ENCODE measurements around the gene ZFAND3.

ZFAND3 gene, protein sequence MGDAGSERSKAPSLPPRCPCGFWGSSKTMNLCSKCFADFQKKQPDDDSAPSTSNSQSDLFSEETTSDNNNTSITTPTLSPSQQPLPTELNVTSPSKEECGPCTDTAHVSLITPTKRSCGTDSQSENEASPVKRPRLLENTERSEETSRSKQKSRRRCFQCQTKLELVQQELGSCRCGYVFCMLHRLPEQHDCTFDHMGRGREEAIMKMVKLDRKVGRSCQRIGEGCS

GRCh38 chr6:37819177-37819801 is at the start of gene ZFAND3:
TSS of gene ZFAND3 (plus strand) at chr6:37819727. CDS start at chr6:37819946, 219 bp downstream.
- peak; percentile 72 for DNase-seq

GRCh38 chr6:37774028-37774680 is 45.4 kb upstream of the ZFAND3 start:
- DNase-seq, result no peak

DNA sequence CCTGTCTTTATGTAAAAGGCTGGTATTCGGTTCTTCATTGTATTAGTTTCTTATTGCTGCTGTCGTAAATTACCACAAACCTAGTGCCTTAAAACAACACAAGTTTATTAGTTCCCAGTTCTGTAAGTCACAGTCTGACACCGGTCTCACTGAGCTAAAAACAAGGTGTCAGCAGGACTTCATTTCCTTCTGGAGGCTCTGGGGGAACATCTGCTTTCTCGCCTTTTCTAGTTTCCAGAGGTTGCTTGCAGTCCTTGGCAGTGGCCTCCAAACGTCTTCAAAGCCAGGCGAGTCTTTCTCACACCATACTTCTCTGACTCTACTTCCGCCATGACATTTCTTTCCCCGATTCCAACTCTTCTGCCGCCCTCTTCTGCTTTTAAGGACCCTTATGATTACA is 43.0 kb upstream of the ZFAND3 start:
- no peak for DNase-seq

DNA sequence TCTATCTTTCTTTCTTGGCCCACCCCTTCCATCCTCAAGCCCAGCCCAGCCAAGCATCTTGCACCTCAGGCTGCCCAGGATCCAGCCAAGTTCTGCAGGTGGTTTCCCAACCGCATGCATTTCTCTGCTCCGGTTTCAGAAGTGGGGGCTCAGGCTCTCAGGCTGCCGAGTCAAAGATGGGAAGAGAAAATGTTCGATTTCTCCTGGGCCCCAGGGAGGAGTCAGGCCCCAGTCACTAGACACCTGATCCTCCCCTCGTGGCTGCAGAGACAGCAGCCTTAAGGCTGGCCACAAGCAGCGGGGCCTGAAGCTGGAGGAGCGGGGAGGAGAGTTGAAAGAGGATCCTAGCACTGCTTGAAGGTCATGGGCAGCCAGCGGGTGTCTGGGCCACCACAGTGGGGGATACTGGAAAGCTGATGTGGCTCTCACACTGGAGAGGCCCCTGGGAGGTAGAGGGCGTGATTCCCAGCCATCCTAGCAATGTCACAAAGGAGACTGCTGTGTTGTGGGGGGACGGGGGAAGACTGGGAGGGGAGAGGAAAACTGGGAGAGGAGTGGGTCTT is 42.2 kb upstream of the ZFAND3 start:
- no peak for DNase-seq

- no peak for DNase-seq
Observed at GRCh38 chr6:37779111-37779800, 40.3 kb upstream of the ZFAND3 start.

DNA sequence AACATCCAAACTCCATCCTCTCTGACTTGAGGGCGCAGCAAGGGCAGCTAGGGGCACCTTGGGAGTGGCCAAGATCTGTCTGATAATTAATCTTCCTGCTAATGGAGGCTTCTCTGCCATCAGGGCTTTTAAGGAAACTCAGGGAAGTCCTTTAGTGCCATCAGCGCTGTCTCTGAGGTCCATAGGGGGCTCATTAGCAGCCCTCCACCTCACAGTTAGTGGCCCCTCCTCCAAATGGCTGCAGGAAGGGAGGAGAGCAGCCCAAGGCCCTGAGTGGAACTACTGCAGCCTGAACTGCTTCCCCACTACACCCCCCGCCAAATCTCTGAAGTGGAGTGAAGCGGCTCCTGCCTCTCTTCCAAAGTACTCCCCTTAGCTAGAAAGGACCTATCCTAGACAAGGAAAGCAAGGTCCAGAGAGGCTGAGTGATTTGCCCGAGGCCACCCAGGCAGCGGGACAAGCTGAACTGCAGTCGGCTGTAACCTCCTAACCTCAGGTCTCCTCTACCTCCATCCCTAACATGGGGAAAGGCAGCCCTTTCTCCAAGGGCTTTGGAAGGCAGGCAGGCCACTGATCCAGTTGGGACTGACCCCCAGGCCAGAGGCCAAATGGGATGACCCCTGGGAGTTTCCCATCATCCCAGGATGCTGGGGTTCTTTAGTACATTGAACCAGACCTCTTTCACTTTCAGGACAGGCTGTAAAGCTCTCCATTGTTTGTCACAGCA is 39.5 kb upstream of the ZFAND3 start:
- DNase-seq, result no peak

DNA sequence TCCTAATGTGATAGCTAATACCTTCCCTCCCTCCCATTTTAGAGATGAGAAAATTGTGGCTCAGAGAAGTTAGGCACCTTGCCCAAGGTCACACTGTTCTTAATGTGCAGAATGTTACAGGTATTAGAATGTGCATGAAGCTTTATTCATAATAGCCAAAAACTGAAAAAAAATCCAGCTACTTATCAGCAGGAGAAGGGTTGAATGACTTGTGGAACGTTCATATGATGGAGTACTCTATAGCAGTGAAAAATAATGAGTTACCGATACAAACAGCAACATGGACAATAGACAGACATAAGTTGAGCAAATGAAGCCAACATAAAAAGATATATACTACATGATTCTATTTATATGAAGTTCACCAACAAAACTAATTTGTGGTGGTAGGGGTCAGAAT is 37.7 kb upstream of the ZFAND3 start:
- DNase-seq, result no peak

GRCh38 chr6:37783025-37783855 is 36.3 kb upstream of the ZFAND3 start:
- DNase-seq, result no peak

- no peak for DNase-seq
Observed at GRCh38 chr6:37783856-37784584, 35.5 kb upstream of the ZFAND3 start.

DNA sequence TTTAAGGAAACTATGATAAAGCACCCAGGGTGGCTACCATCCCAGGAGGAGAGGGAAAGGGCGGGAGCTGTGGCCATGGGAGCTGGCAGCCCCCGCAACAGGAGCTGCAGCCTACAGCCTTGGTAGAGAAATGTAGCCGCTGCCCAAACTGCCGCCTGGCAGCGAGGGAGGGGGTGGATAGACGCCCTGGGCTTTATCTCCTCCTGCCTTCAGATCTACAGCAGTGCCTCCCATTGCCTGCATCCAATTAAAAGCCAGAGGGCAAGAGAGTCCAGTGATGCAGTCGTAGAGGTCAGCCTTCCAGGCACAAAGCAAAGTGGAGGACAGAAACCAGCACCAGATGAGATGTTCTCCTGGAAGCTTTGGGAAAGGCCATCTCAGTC is 35.0 kb upstream of the ZFAND3 start:
- no peak for DNase-seq

DNA sequence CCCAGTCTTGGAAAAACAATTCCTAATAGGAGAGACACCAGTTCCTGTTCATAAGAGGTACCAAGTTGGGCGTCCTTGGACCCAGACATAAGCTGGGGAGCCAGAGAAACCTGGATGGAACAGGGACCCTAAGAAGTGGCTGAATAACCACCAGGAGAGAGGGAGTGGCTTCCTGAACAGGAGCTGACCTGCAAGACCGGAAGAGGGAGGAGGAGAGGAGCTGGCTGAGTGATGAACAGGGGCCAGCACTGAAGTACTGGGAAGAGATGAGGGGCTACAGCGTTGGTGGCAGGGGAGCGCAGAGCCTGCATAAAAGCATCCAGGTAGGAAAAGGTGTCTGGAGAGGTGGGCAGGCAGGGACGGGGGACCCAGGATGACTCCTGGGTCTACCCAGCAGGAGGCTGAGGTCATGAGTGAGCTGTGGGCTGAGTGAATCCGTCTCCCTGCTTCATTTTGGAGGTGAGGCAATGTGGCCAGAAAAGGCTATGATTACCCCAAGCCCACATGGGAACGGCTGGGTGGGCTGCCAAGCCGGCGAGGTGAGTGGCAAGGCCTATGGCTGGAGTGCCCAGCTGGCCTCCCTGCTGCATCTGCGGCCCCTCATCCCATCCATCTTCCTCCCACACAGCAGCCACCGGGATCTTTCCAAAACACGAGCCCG is 34.4 kb upstream of the ZFAND3 start:
- DNase-seq, result no peak

DNA sequence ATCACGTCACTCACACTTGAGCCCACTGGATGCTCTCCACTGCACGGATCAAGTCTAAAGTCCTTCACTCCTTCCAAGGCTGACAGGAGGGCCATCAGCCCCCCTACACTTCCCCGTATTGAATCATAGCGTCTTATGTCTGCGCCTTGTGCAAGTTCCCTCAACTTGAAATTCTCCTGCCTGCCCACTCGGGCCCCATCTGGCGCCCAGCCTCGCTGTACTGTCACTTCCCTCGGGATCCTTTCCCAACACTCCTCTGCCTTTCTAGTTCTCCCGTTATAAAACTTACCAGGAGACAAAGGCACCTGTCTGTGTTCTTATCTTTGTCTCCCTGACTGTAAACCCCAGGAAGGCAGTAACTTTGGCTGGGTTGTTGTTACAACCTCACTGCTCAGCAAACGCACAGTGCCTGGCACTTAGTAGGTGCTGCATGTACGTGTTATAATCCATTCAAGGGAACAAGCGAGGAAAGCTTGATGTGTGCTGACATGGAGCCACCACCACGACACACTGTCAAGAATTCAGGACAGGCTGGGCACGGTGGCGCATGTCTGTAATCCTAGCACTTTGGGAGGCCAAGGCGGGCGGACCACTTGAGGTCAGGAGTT is 33.8 kb upstream of the ZFAND3 start:
- no peak for DNase-seq

DNA sequence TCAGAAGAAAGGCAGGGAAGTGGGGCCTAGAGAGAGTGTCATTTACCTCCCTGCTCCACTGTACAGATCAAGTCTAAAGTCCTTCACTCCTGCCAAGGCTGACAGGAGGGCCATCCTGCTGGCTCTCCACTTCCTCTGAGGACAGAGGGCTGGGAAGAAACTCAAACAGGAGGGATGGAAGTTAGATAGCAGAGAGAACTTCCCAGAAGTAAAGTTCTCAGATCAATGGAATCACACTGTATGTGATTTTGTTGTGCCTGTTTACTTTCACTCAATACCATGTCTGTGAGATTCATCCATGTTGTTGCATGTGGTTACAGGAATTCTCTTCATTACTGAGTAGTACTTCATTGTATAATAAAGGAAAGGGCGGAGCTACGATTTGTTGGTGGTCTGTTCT is 32.3 kb upstream of the ZFAND3 start:
- DNase-seq, result no peak

DNA sequence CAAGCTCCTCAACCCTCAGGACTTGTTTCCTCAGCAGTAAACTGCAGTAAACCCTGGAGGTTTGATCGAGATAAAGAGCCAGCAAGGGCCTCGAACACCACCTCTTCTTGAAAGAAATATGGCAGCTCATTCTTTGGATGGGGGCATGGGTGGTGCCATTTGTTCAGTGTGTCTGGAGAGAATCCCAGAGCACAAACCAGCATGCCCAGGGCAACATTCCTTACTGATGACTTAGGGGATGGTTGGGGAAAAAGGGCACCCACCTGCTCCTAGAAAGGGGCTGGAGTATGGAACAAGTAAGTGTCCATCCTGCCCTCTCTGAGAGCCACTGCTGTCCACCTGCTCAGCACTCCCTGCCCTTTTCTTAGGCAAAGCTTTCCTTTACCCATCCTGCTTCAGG is 31.3 kb upstream of the ZFAND3 start:
- no peak for DNase-seq

- DNase-seq, result no peak
Observed at GRCh38 chr6:37791156-37791919, 28.2 kb upstream of the ZFAND3 start.

DNA sequence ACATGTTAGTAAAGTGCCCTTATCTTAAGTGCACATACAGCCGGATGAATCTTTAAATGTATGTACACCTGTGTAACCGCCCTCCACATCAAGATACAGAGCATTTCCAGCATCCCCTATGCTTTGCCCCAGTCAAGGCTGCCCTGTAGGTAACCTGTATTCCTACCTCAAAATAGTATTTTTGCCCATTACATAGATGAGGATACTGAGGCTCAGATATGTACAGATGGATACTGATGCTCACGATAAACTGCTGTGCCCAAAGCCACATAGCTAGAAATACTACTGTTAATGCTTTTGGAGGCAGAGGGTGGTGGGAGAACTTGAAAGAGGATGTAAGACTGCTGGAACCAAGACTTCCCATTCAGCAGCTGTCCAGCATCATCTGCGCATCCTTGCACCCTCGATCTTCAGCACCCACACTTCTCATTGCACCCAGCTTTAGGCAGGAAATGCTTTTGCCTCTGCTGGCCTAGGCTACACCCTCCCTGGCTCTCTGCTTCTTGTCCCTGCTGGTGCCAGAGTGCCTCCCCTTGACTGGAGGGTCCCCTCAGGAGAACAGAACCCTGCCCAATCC is 27.0 kb upstream of the ZFAND3 start:
- DNase-seq, result no peak

- DNase-seq, result no peak
Observed at GRCh38 chr6:37793067-37793466, 26.5 kb upstream of the ZFAND3 start.

DNA sequence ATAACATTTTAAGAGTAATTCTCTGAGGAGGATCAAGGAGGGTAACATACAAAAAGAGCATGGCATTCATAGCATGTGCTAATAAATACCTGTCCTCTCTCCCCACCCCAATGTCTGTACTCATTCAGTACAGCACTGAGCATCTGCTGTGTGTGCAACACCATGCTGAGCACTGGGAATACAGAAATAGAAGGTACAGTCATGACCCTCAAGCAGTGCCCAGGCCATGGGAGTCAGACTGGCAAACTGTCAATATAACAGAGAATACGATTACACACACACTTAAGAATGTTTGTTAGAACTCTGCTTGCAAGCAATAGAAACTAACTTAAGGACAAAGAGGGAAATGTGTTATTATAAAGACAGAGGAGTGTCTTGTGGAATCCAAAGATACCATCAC is 24.7 kb upstream of the ZFAND3 start:
- DNase-seq, result no peak

Data from cortex of kidney (tissue), 1 donor.